HG03521 (cell line): ENCODE results near the gene DDR1.
"Not testable (repeated sequence)": the region's sequence is repeated elsewhere in the genome, so short reads cannot be mapped to it uniquely, and the experiment has no call there.

Experiments used
- ATAC-seq: cut with Tn5 transposase; IDR thresholded peaks from one replicate; pipeline ENCODE4 v1.9.1; 2021; ENCODE audit warnings: mild to moderate bottlenecking, moderate library complexity; ENCODE audit not compliant: unreplicated experiment

DDR1 gene

GRCh38 chr6:30891816-30892538, 7.7 kb downstream of the DDR1 start:
- ATAC-seq: no peak

- ATAC-seq: no peak
Measured at GRCh38 chr6:30893001-30893591, 8.8 kb downstream of the DDR1 start.

GRCh38 chr6:30893666-30894065, 9.3 kb downstream of the DDR1 start:
- ATAC-seq: no peak

- no peak for ATAC-seq
Measured at GRCh38 chr6:30894381-30894780, 10.1 kb downstream of the DDR1 start.

- no peak for ATAC-seq
Measured at GRCh38 chr6:30894935-30895334, 10.6 kb downstream of the DDR1 start.

GRCh38 chr6:30895343-30895742, 11.0 kb downstream of the DDR1 start:
- no peak for ATAC-seq

- no peak for ATAC-seq
Measured at GRCh38 chr6:30896541-30896940, 12.2 kb downstream of the DDR1 start.

- ATAC-seq: no peak
Measured at GRCh38 chr6:30897882-30898281, 13.6 kb downstream of the DDR1 start.

GRCh38 chr6:30898750-30899360, 14.5 kb downstream of the DDR1 start:
- no peak for ATAC-seq

GRCh38 chr6:30900863-30901417, 16.6 kb downstream of the DDR1 start:
- no peak for ATAC-seq

GRCh38 chr6:30901436-30901835, 17.1 kb downstream of the DDR1 start:
- ATAC-seq: no peak

GRCh38 chr6:30902196-30902595, 17.9 kb downstream of the DDR1 start:
- ATAC-seq: not testable (repeated sequence)

- no peak for ATAC-seq
Measured at GRCh38 chr6:30902709-30903108, 18.4 kb downstream of the DDR1 start.

- no peak for ATAC-seq
Measured at GRCh38 chr6:30903236-30903635, 18.9 kb downstream of the DDR1 start.

GRCh38 chr6:30907290-30907757, 23.0 kb downstream of the DDR1 start:
- ATAC-seq: not testable (repeated sequence)

- peak; percentile 96 for ATAC-seq
Measured at GRCh38 chr6:30907758-30908591, 23.7 kb downstream of the DDR1 start, which contains the start of gene GTF2H4. Gene GTF2H4 (plus strand): TSS chr6:30908207.

- no peak for ATAC-seq
Measured at GRCh38 chr6:30908700-30909099, 24.4 kb downstream of the DDR1 start.

GRCh38 chr6:30910473-30910872, 26.2 kb downstream of the DDR1 start:
- not testable (repeated sequence) for ATAC-seq

- ATAC-seq: no peak
Measured at GRCh38 chr6:30912746-30913520, 28.6 kb downstream of the DDR1 start.

- no peak for ATAC-seq
Measured at GRCh38 chr6:30913721-30914075, 29.4 kb downstream of the DDR1 start.
